ENCODE measurements around the gene FUT7.

The FUT7 gene

DNA sequence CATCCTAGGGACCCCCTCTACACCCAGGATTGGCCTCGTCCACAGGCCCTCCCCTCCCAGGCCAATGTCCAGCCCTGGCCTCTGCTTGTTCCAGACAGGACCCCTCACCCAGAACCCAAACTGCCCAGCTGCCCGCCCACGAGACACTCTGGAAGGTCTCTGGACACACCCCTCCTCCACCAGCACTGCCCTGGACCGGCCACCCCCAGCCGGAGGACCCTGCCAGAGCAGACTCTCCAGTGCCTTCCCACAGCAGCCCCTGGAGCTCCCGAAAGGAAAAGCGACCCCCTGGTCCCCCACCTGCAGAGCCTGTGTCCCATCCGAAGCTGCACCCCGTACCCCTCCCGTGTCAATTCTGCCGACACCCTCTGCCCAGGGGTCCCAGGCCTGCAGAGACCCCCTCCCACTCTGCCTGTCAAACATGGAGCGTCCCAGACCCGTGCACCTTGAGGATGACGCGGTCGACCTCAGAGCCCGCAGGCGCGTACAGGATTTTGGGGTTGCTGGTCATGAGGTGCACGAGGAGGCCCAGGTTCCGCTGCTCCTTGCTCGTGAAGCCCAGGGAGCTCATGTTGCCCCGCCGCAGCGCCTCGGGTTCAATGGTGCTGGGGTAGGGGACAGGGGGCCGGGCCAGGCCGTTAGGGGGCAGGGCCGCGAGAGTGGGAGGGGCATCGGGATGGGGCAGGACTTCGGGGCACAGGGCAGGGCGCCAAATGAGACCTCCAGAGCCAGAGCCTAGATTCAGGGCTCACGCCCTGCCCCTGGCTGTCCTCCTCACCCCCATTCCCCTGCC, 11.8 kb downstream of the FUT7 start:
- DNase-seq (ENCODE audit: low read depth) = no peak
- no peak overlapping the region for H3K4me3 ChIP-seq (ENCODE audit: low read depth, low read length)
- TF ChIP-seq CTCF (conservative IDR thresholded peaks at IDR 0.05; ENCODE audit: low read depth, low read length) = no peak

DNA sequence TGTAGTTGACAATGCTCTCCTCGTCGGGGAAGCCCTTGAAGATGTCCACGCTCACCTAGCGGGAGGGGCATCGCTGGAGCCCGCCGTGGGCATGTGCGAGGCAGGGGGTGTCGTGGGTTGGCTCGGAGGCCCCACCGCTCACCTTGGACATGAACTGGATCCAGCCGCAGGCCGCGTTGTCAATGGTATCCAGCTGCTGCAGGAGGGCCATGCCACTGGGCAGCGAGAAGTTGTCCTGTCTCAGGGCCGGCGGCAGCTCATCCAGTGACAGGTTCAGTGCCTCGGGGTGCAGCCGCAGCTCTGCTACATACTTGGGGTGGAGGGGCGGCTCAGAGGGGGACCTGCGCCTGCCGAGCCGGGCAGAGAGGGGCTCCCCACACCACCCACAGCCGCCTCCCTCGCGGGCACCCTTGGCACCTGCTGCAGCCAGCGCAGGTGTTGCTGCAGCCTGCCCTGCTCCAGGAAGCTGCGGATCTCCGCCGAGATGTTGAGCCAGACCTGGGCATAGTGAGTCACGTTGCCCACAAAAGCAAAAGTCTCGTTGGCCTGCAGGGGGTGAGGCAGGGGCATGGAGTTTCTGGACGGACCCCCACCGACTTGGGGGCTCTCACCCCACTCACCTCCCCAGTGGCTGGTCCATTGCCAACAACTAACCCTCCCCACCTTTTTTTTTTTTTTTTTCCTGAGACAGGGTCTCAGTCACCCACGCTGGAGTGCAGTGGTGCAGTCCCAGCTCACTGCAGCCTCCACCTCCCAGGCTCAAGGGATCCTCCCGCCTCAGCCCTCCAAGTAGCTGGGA, 12.9 kb downstream of the FUT7 start:
- DNase-seq (ENCODE audit: low read depth) = no peak
- TF ChIP-seq CTCF (conservative IDR thresholded peaks at IDR 0.05; ENCODE audit: low read depth, low read length) = no peak
- no peak overlapping the region for H3K4me3 ChIP-seq (ENCODE audit: low read depth, low read length)

GRCh38 chr9:137017791-137018497, 13.9 kb downstream of the FUT7 start:
- no peak for DNase-seq (ENCODE audit: low read depth)
- TF ChIP-seq CTCF (conservative IDR thresholded peaks at IDR 0.05; ENCODE audit: low read depth, low read length) = no peak
- H3K4me3 ChIP-seq (ENCODE audit: low read depth, low read length) = no peak overlapping the region

- H3K4me3 ChIP-seq (ENCODE audit: low read depth, low read length) = no peak overlapping the region
- DNase-seq (ENCODE audit: low read depth) = no peak
- no peak for TF ChIP-seq CTCF (conservative IDR thresholded peaks at IDR 0.05; ENCODE audit: low read depth, low read length)
These were observed 14.8 kb downstream of the FUT7 start for GRCh38 chr9:137017071-137017470.

DNA sequence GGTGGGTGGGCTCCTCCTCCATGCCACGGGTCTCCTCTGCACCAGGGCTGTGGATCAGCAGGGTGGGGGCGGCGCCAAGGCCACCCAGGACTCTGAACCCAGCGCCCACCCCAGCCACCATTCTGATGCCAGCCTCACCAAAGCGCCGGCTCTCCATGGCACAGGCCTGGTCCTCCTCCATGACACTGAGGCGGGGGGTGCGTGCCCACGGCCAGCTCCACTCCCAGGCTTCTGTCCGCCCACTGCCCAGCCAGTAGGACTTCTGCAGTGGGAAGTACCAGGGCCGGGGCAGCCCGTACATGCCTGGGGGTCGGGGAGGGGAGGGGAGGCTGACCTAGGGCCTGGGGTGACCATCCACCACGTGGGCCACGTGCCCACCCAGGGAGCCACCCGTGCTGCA, 15.5 kb downstream of the FUT7 start:
- no peak for TF ChIP-seq CTCF (conservative IDR thresholded peaks at IDR 0.05; ENCODE audit: low read depth, low read length)
- no peak overlapping the region for H3K4me3 ChIP-seq (ENCODE audit: low read depth, low read length)
- DNase-seq (ENCODE audit: low read depth) = no peak

- TF ChIP-seq CTCF (conservative IDR thresholded peaks at IDR 0.05; ENCODE audit: low read depth, low read length) = no peak
- no peak overlapping the region for H3K4me3 ChIP-seq (ENCODE audit: low read depth, low read length)
- no peak for DNase-seq (ENCODE audit: low read depth)
These were observed 15.9 kb downstream of the FUT7 start for GRCh38 chr9:137015976-137016375.

Measured in choroid plexus epithelial cell (primary cell).